WERI-Rb-1 (cell line): ENCODE data around the gene PDGFA.

ENCODE experiments used
- DNase-seq: peaks from one replicate; pipeline ENCODE4 v3.0.0-alpha.2; 2020
- H3K27ac ChIP-seq: fragments of 250-450 bp; sonication (Bioruptor Pico); 2 replicates; pipeline ENCODE4 v1.5.1; 2020; ENCODE audit warnings: mild to moderate bottlenecking, moderate library complexity
- H3K27me3 ChIP-seq: fragments of 250-450 bp; sonication (Bioruptor Pico); 2 replicates; pipeline ENCODE4 v1.5.1; 2021; ENCODE audit warnings: mild to moderate bottlenecking, low read depth, moderate library complexity; ENCODE audit not compliant: insufficient read depth, severe bottlenecking
- H3K36me3 ChIP-seq: fragments of 250-450 bp; sonication (Bioruptor Pico); 2 replicates; pipeline ENCODE4 v1.5.1; 2020; ENCODE audit warnings: mild to moderate bottlenecking, moderate library complexity
- H3K4me3 ChIP-seq: 2 replicates; pipeline ENCODE4 v1.5.1; 2011; ENCODE audit warnings: low read depth, mild to moderate bottlenecking, control low read depth, low read length
- H3K9me3 ChIP-seq: fragments of 250-450 bp; sonication (Bioruptor Pico); 2 replicates; pipeline ENCODE4 v1.5.1; 2021; ENCODE audit warnings: mild to moderate bottlenecking, moderate library complexity; ENCODE audit not compliant: severe bottlenecking
- TF ChIP-seq, protein P1 (sequence below): IDR thresholded peaks from 2 replicates; pipeline ENCODE4 v1.5.1; 2011; ENCODE audit warnings: low read depth, mild to moderate bottlenecking, control low read depth, inconsistent platforms, low read length

The PDGFA gene

GRCh38 chr7:539731-540411, 20.2 kb upstream of the PDGFA start:
- Histone ChIP-seq H3K4me3 (no peak overlapping the region), H3K36me3 (no peaks in the 10 kb centered on the region), H3K9me3 (no peaks in the 10 kb centered on the region), H3K27ac (peak overlapping the region; percentile 45; the same call in 1 of the 2 replicates), H3K27me3 (no peaks in the 10 kb centered on the region)
- TF ChIP-seq, protein P1, sequence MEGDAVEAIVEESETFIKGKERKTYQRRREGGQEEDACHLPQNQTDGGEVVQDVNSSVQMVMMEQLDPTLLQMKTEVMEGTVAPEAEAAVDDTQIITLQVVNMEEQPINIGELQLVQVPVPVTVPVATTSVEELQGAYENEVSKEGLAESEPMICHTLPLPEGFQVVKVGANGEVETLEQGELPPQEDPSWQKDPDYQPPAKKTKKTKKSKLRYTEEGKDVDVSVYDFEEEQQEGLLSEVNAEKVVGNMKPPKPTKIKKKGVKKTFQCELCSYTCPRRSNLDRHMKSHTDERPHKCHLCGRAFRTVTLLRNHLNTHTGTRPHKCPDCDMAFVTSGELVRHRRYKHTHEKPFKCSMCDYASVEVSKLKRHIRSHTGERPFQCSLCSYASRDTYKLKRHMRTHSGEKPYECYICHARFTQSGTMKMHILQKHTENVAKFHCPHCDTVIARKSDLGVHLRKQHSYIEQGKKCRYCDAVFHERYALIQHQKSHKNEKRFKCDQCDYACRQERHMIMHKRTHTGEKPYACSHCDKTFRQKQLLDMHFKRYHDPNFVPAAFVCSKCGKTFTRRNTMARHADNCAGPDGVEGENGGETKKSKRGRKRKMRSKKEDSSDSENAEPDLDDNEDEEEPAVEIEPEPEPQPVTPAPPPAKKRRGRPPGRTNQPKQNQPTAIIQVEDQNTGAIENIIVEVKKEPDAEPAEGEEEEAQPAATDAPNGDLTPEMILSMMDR: no peak
- DNase-seq: peak; percentile 52

GRCh38 chr7:538764-539685, 19.4 kb upstream of the PDGFA start:
- TF ChIP-seq, protein P1: no peak
- no peak overlapping the region for H3K4me3 ChIP-seq
- H3K27me3 ChIP-seq: no peaks in the 10 kb centered on the region
- H3K27ac ChIP-seq: peak overlapping the region; percentile 42
- DNase-seq: no peak
- no peaks in the 10 kb centered on the region for H3K36me3 ChIP-seq
- H3K9me3 ChIP-seq: no peaks in the 10 kb centered on the region

GRCh38 chr7:537911-538634, 18.4 kb upstream of the PDGFA start:
- Histone ChIP-seq H3K9me3 (no peaks in the 10 kb centered on the region), H3K27ac (no peak overlapping the region), H3K36me3 (no peaks in the 10 kb centered on the region), H3K27me3 (no peaks in the 10 kb centered on the region), H3K4me3 (no peak overlapping the region)
- TF ChIP-seq, protein P1: no peak
- no peak for DNase-seq

- H3K9me3 ChIP-seq: no peaks in the 10 kb centered on the region
- H3K4me3 ChIP-seq: no peak overlapping the region
- TF ChIP-seq, protein P1: no peak
- H3K27me3 ChIP-seq: no peaks in the 10 kb centered on the region
- H3K27ac ChIP-seq: no peak overlapping the region
- no peak for DNase-seq
- no peaks in the 10 kb centered on the region for H3K36me3 ChIP-seq
Observed at GRCh38 chr7:536231-536630, 16.6 kb upstream of the PDGFA start.

- H3K9me3 ChIP-seq: no peaks in the 10 kb centered on the region
- DNase-seq: no peak
- H3K36me3 ChIP-seq: no peaks in the 10 kb centered on the region
- H3K4me3 ChIP-seq: no peak overlapping the region
- TF ChIP-seq, protein P1: no peak
- H3K27ac ChIP-seq: no peak overlapping the region
- no peaks in the 10 kb centered on the region for H3K27me3 ChIP-seq
Observed at GRCh38 chr7:534959-535358, 15.3 kb upstream of the PDGFA start.
